H1 (cell line): ENCODE results near the gene HOTAIR. TPM values are rescaled to one million over a fixed set of nuclear protein-coding genes. Genes with fewer than 3 reads are reported as not detected.

Source experiments
- CTCF ChIA-PET: fragments of 300-600 bp; sonication (Branson Sonifier 250); formaldehyde crosslinking; loops from one replicate; lab custom pipeline; 2021; ENCODE audit not compliant: partially characterized antibody; lab: Charles Lee
- POLR2A ChIA-PET: fragments of 300-600 bp; sonication (Branson Sonifier 250); formaldehyde crosslinking; loops from one replicate; lab custom pipeline; 2021; ENCODE audit warnings: inconsistent platforms; ENCODE audit not compliant: partially characterized antibody; lab: Charles Lee
- DNase-seq, 2 experiments: peaks; one replicate each; pipeline versions ENCODE4 v3.0.0 to v3.0.0-alpha.2; 2010 to 2022; ENCODE audit warnings: low spot score in 2 of 2, low read depth in 1 of 2, mixed read lengths in 1 of 2
- FAIRE-seq: peaks from 2 replicates; lab custom pipeline; 2011; peaks lifted over from hg19 to GRCh38; lab: Jason Lieb, UNC
- H2AFZ ChIP-seq: 2 replicates; pipeline ENCODE4 v1.8.1; 2012; ENCODE audit warnings: low read length, inconsistent platforms
- H2AK5ac ChIP-seq: 2 replicates; pipeline ENCODE4 v1.6.1; 2013; ENCODE audit warnings: low read depth, low read length
- H2BK120ac ChIP-seq: replicated peaks from 2 replicates; pipeline ENCODE3; 2013; ENCODE audit warnings: low read depth, low read length, inconsistent platforms
- H2BK12ac ChIP-seq: 2 replicates; pipeline ENCODE4 v1.6.1; 2013; ENCODE audit warnings: low read depth, low read length
- H2BK15ac ChIP-seq: 2 replicates; pipeline ENCODE4 v1.6.1; 2013; ENCODE audit warnings: low read length
- H2BK20ac ChIP-seq: 2 replicates; pipeline ENCODE4 v1.6.1; 2013; ENCODE audit warnings: low read length
- H2BK5ac ChIP-seq: 2 replicates; pipeline ENCODE4 v1.6.1; 2013; ENCODE audit warnings: low read depth, low read length
- H3K14ac ChIP-seq: 2 replicates; pipeline ENCODE4 v1.6.1; 2013; ENCODE audit warnings: inconsistent platforms; ENCODE audit not compliant: insufficient read length
- H3K18ac ChIP-seq: 2 replicates; pipeline ENCODE4 v1.6.1; 2013; ENCODE audit warnings: low read length; ENCODE audit errors: extremely low read depth
- H3K23ac ChIP-seq: 2 replicates; pipeline ENCODE4 v1.6.1; 2013; ENCODE audit warnings: inconsistent platforms; ENCODE audit not compliant: insufficient read length
- H3K23me2 ChIP-seq: 2 replicates; pipeline ENCODE4 v1.6.1; 2013; ENCODE audit warnings: low read depth, low read length
- H3K27ac ChIP-seq: 2 replicates; pipeline ENCODE4 v1.6.1; 2011; ENCODE audit warnings: low read depth, low read length, inconsistent platforms
- H3K27me3 ChIP-seq, 4 experiments: replicated peaks in 1 of 4; 1 replicate in 1 of 4; 2 replicates in 3 of 4; pipeline versions ENCODE4 v1.6.1 to v1.8.1; 2011 to 2013; ENCODE audit warnings: low read length in 3 of 4, mild to moderate bottlenecking in 3 of 4, inconsistent platforms in 2 of 4, mixed read lengths in 2 of 4, moderate library complexity in 1 of 4; ENCODE audit not compliant: control insufficient read depth in 3 of 4, insufficient read depth in 3 of 4; ENCODE audit errors: extremely low read depth in 1 of 4
- H3K36me3 ChIP-seq, 4 experiments: 2 replicates each; pipeline versions ENCODE4 v1.6.1 to v1.8.1; 2011 to 2013; ENCODE audit warnings: mild to moderate bottlenecking in 4 of 4, low read length in 3 of 4, moderate library complexity in 2 of 4, control low read depth in 1 of 4, inconsistent platforms in 1 of 4; ENCODE audit not compliant: insufficient read depth in 4 of 4, control insufficient read depth in 2 of 4
- H3K4ac ChIP-seq: replicated peaks from 2 replicates; pipeline ENCODE3; 2013; ENCODE audit warnings: low read length, low read depth, mixed read lengths, inconsistent platforms; ENCODE audit not compliant: insufficient read length
- H3K4me1 ChIP-seq, 4 experiments: replicated peaks in 1 of 4; 1 replicate in 1 of 4; 2 replicates in 3 of 4; pipeline versions ENCODE4 v1.6.1 to v1.8.1; 2011 to 2013; ENCODE audit warnings: low read length in 3 of 4, inconsistent platforms in 2 of 4, mixed read lengths in 1 of 4; ENCODE audit not compliant: insufficient read depth in 4 of 4, control insufficient read depth in 3 of 4
- H3K4me2 ChIP-seq, 2 experiments: 2 replicates each; pipeline versions ENCODE4 v1.6.1 to v1.8.1; 2011 to 2013; ENCODE audit warnings: low read depth in 2 of 2, low read length in 2 of 2, control low read depth in 1 of 2, inconsistent platforms in 1 of 2, mild to moderate bottlenecking in 1 of 2; ENCODE audit not compliant: insufficient read depth in 1 of 2
- H3K4me3 ChIP-seq, 4 experiments: fragments of 200-600, 300-600 bp in 1 of 4; sonication (generic), shearing (Covaris generic), sonication (Bioruptor Twin) in 1 of 4; 2 replicates each; pipeline versions ENCODE4 v1.5.1 to v1.8.1; 2011 to 2016; ENCODE audit warnings: low read length in 4 of 4, low read depth in 3 of 4, control low read depth in 2 of 4, inconsistent platforms in 2 of 4, mild to moderate bottlenecking in 2 of 4, mixed read lengths in 1 of 4, moderate library complexity in 1 of 4; ENCODE audit not compliant: insufficient read depth in 2 of 4; ENCODE audit errors: extremely low read depth in 1 of 4
- H3K56ac ChIP-seq: replicated peaks from 2 replicates; pipeline ENCODE3; 2013; ENCODE audit warnings: low read depth, mild to moderate bottlenecking, mixed read lengths, low read length, inconsistent platforms; ENCODE audit not compliant: insufficient read length
- H3K79me1 ChIP-seq: 2 replicates; pipeline ENCODE4 v1.6.1; 2013; ENCODE audit warnings: low read depth, low read length, control low read depth
- H3K79me2 ChIP-seq, 2 experiments: 2 replicates each; pipeline versions ENCODE4 v1.6.1 to v1.8.1; 2012 to 2013; ENCODE audit warnings: low read length in 2 of 2, mild to moderate bottlenecking in 2 of 2, inconsistent platforms in 1 of 2; ENCODE audit not compliant: insufficient read depth in 2 of 2, control insufficient read depth in 1 of 2
- H3K9ac ChIP-seq, 4 experiments: replicated peaks in 1 of 4; 1 replicate in 1 of 4; 2 replicates in 3 of 4; pipeline versions ENCODE4 v1.6.1 to v1.8.1; 2011 to 2013; ENCODE audit warnings: low read depth in 3 of 4, low read length in 3 of 4, control low read depth in 2 of 4, mild to moderate bottlenecking in 2 of 4, moderate library complexity in 2 of 4, inconsistent platforms in 1 of 4; ENCODE audit errors: extremely low read depth in 1 of 4
- H3K9me3 ChIP-seq, 2 experiments: 2 replicates each; pipeline versions ENCODE4 v1.6.1 to v1.8.1; 2012 to 2013; ENCODE audit warnings: mild to moderate bottlenecking in 2 of 2, moderate library complexity in 2 of 2, control low read depth in 1 of 2, inconsistent platforms in 1 of 2, low read depth in 1 of 2, low read length in 1 of 2, mixed read lengths in 1 of 2; ENCODE audit not compliant: insufficient read depth in 2 of 2
- H4K20me1 ChIP-seq, 2 experiments: replicated peaks in 1 of 2; 2 replicates each; pipeline versions ENCODE3 to v1.8.1; 2011 to 2013; ENCODE audit warnings: inconsistent platforms in 2 of 2, low read length in 2 of 2, mild to moderate bottlenecking in 1 of 2; ENCODE audit not compliant: insufficient read depth in 2 of 2, control insufficient read depth in 1 of 2
- H4K5ac ChIP-seq: 2 replicates; pipeline ENCODE4 v1.6.1; 2013; ENCODE audit warnings: low read length, low read depth, mixed read lengths, inconsistent platforms; ENCODE audit not compliant: insufficient read length
- H4K8ac ChIP-seq: 2 replicates; pipeline ENCODE4 v1.8.0; 2013; ENCODE audit warnings: mild to moderate bottlenecking, moderate library complexity, low read length, inconsistent platforms; ENCODE audit not compliant: insufficient read depth; ENCODE audit errors: extremely low read depth
- H4K91ac ChIP-seq: replicated peaks from 2 replicates; pipeline ENCODE3; 2013; ENCODE audit warnings: low read length, mixed read lengths, inconsistent platforms; ENCODE audit not compliant: insufficient read length
- ASH2L ChIP-seq: fragments of 200-600, 300-600 bp; sonication (generic); IDR thresholded peaks from one replicate; pipeline ENCODE4 v1.7.1; 2017; ENCODE audit warnings: low read length
- EP300 ChIP-seq, 2 experiments: IDR thresholded peaks; 1 replicate in 1 of 2; 2 replicates in 1 of 2; pipeline ENCODE4 v1.6.1; 2011 to 2012; ENCODE audit warnings: low read depth in 2 of 2, low read length in 2 of 2, mild to moderate bottlenecking in 2 of 2, borderline replicate concordance in 1 of 2, inconsistent platforms in 1 of 2, moderate library complexity in 1 of 2
- EZH2 ChIP-seq: fragments of 200-600 bp; sonication (generic); IDR thresholded peaks from 2 replicates; pipeline ENCODE4 v1.7.1; 2012; ENCODE audit warnings: low read depth, mild to moderate bottlenecking, moderate library complexity, low read length, inconsistent platforms; ENCODE audit not compliant: severe bottlenecking
- NANOG ChIP-seq: IDR thresholded peaks from 2 replicates; pipeline ENCODE4 v1.6.1; 2011; ENCODE audit warnings: low read length, low read depth, mild to moderate bottlenecking, inconsistent platforms; ENCODE audit not compliant: insufficient read depth, poor library complexity, severe bottlenecking
- SIX5 ChIP-seq: IDR thresholded peaks from 2 replicates; pipeline ENCODE4 v1.6.1; 2011; ENCODE audit warnings: mild to moderate bottlenecking, low read depth, low read length
- SUZ12 ChIP-seq: fragments of 200-600 bp; sonication (generic); IDR thresholded peaks from 2 replicates; pipeline ENCODE4 v1.6.1; 2012; ENCODE audit warnings: mild to moderate bottlenecking, inconsistent platforms, low read length, moderate library complexity, mixed read lengths
- WGBS, 2 experiments: shearing (Covaris generic) in 1 of 2; methylation state at CpG; one replicate each; pipeline versions ENCODE4 v1.1.6 to v1.1.7; 2013 to 2015; ENCODE audit warnings: low lambda C conversion rate in 2 of 2, mixed read lengths in 2 of 2, inconsistent platforms in 1 of 2, low coverage in 1 of 2, missing lambda C conversion rate in 1 of 2; ENCODE audit not compliant: insufficient replicate concordance in 2 of 2, insufficient coverage in 1 of 2, insufficient read length in 1 of 2; ENCODE audit errors: extremely low coverage in 1 of 2, missing lambda C conversion rate in 1 of 2; 5-methylcytosine and 5-hydroxymethylcytosine counted together
- polyA plus RNA-seq, 7 experiments: library from polyadenylated mRNA; depleted of rRNA in 3 of 7; stranded (reverse) in 5 of 7; unstranded in 2 of 7; fragments of >200 nt in 5 of 7; fragments of 200-250 nt in 2 of 7; gene quantifications; 1 replicate in 5 of 7; 2 replicates in 1 of 7; 4 replicates in 1 of 7; pipeline versions ENCODE4 v1.2.1 to v1.2.3, GENCODE V29; 2011 to 2013; ENCODE audit warnings: missing spikeins in 2 of 7, mixed read lengths in 2 of 7
- total RNA-seq: library from RNA; stranded (reverse); fragmentation: NEBNext Ultra II Directional; extraction: Animal tissue kit (Norgen Biotek cat#: 25700); gene quantifications from 2 replicates; pipeline ENCODE4 v1.2.1, GENCODE V29; 2021

The HOTAIR gene
- total and polyA plus RNA-seq, 2 of the 8 experiments (the other 6 are each of a cell fraction or from before 2014, with no cell fraction given), result not detected

DNA sequence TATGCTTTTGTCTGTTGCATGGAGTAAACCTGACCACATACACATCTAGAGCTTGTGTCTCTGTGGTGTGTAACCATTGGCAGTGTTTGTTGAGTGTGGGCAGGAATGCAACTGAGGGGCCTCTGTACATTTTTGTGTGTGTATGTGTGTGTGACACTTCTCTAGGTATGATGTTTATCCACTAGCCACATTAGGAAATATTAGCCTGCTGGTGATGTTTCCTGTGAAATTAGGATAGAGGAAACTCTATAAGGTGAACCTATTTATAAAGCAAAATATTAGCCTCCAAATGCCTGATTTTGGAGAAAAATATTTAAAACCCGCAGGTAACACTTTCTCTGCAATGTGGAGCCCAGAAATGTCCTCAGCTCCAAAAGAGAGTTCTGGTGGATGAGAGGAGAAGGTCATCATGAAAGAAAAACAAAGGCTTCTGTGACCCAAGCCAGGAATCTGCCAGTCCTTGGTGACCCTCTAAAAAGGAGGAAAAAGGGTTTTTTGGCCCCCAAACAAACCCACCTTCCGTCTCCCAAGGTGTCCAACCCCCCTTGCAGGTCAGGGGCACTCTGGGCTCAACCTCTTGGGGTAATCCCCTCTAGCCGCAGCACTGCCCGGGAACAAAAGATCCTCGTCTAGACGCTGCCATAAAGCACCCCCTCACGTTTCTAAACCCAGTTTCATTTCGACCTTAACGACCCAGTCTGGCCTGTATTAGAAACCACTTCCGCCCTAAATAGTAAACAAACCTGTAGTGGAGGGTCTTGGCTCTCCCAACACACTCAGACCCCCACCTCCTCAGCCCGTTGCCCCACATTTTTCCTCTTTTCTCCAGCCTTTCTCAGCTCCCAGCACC is 3.1 kb upstream of the HOTAIR start:
- H3K56ac ChIP-seq, result no peak overlapping the region
- H2BK120ac ChIP-seq, result no peak overlapping the region
- POLR2A ChIA-PET, result interaction anchor here (1.4 kb wide), 1 partner anchor 11 kb away, joined by 3 read pairs; no protein-coding TSS in a partner anchor
- FAIRE-seq, result no peak
- no peak overlapping the region for H3K4me3 ChIP-seq
- H3K27me3 ChIP-seq, result peaks cover 96 to 100% (median 99%) of the 10 kb centered on the region in 4 experiments
- H3K27ac ChIP-seq, result no peak overlapping the region
- H2BK5ac ChIP-seq, result no peak overlapping the region
- no peaks in the 10 kb centered on the region for H3K79me1 ChIP-seq
- no peaks in the 10 kb centered on the region for H3K79me2 ChIP-seq
- no peak overlapping the region for H2BK12ac ChIP-seq
- H3K4me1 ChIP-seq, result peaks cover 0 to 10% (median 4%) of the 10 kb centered on the region in 4 experiments; a peak in 6 of 7 replicates
- peaks cover 15 to 20% of the 10 kb centered on the region in 2 experiments for H4K20me1 ChIP-seq
- H2AFZ ChIP-seq, result no peak overlapping the region
- no peak overlapping the region for H4K91ac ChIP-seq
- no peak overlapping the region for H3K18ac ChIP-seq
- 0 out of 4 replicates have a peak, but pooled peaks cover 0 to 2% of the 10 kb centered on the region in 2 experiments for H3K9me3 ChIP-seq
- H3K23me2 ChIP-seq, result peaks cover 1% of the 10 kb centered on the region; the same call in 1 of the 2 replicates
- peaks cover 0 to 3% (median 0%) of the 10 kb centered on the region in 4 experiments; a peak in 1 of 8 replicates for H3K36me3 ChIP-seq
- no peak for DNase-seq
- H3K14ac ChIP-seq, result no peak overlapping the region
- no peak overlapping the region for H3K4ac ChIP-seq
- 12% methylated on average over 11 of the region's 11 CpGs; no CpG with 5 or more reads in 1 of the 2 experiments for WGBS, 2 experiments
- TF ChIP-seq EP300 (IDR thresholded peaks at IDR 0.05; ENCODE audit: borderline replicate concordance in 1 of 2, low read depth in 2 of 2, low read length in 2 of 2) (no peak), SIX5 (no peak), SUZ12 (peak; percentile 38; the same call in 1 of the 2 replicates), NANOG (no peak), ASH2L (no peak), EZH2 (peak; percentile 25)
- TF ChIP-seq, all 59 proteins: peak for 2
- Histone ChIP-seq H2BK15ac (no peak overlapping the region), H3K9ac (no peak overlapping the region), H3K4me2 (no peak overlapping the region), H4K8ac (no peak overlapping the region), H2AK5ac (no peak overlapping the region), H4K5ac (no peak overlapping the region), H3K23ac (no peak overlapping the region), H2BK20ac (no peak overlapping the region)
- CTCF ChIA-PET, result interaction anchor here (0.7 to 1.5 kb wide), 3 partner anchors 14 to 55 kb away, joined by 3 to 4 read pairs (median 3); partner anchors contain the start of gene HOXC5
